ENCODE measurements around the gene STH. TPM values are rescaled to one million over a fixed set of nuclear protein-coding genes. Genes with fewer than 3 reads are reported as not detected.

STH gene
- total RNA-seq (not detected), polyA plus RNA-seq (ENCODE audit: insufficient read depth, low read depth, low replicate concordance) (not detected)
- long read RNA-seq, donor 1: 0 reads
- long read RNA-seq, donor 2: 0 reads
- long read RNA-seq, donor 3: 0 reads
- long read RNA-seq, donor 4: 0 reads
- long read RNA-seq, donor 5: 0 reads
- long read RNA-seq, donor 6: 0 reads
- long read RNA-seq, donor 7: 0 reads
- long read RNA-seq, donor 8: 0 reads
- long read RNA-seq, donor 9: 0 reads
- long read RNA-seq, donor 10: 0 reads

- no peak for TF ChIP-seq CTCF (IDR thresholded peaks at IDR 0.05; ENCODE audit: borderline replicate concordance, extremely low read depth, insufficient read depth)
- Histone ChIP-seq H3K27ac (ENCODE audit: low read depth in 2 of 2, low read length in 2 of 2) (no peak within 1 kb of the TSS), H3K9me3 (ENCODE audit: control insufficient read depth in 2 of 3, insufficient read depth in 1 of 3, low read length in 3 of 3) (no peaks in the 10 kb centered on the region), H3K36me3 (ENCODE audit: control insufficient read depth in 2 of 3, insufficient read depth in 3 of 3, low read length in 3 of 3) (peaks cover 0 to 2% (median 0%) of the 10 kb centered on the region in 3 donors), H3K4me3 (ENCODE audit: low read length in 3 of 3) (no peak within 1 kb of the TSS), H3K27me3 (ENCODE audit: control insufficient read depth, insufficient read depth, low read length) (no peaks in the 10 kb centered on the region), H3K9ac (ENCODE audit: low read length in 3 of 3) (no peak within 1 kb of the TSS), H3K4me1 (ENCODE audit: control insufficient read depth in 2 of 3, insufficient read depth in 2 of 3, low read depth in 1 of 3, low read length in 3 of 3) (peaks cover 0 to 3% (median 0%) of the 10 kb centered on the region in 3 donors)
- no peak for DNase-seq
- intact Hi-C loops (cut with DNase I): no loop called here
- no peak for FAIRE-seq
Measured at GRCh38 chr17:45998987-45999899, at the start of gene STH. TSS of gene STH (plus strand) at chr17:45999250. CDS start at chr17:45999280, 30 bp downstream.

- DNase-seq (no peak), FAIRE-seq (no peak)
- H3K27ac ChIP-seq (ENCODE audit: low read depth in 2 of 2, low read length in 2 of 2): no peak overlapping the region
Measured at GRCh38 chr17:45949755-45950320, 49.2 kb upstream of the STH start.

GRCh38 chr17:45950888-45951287, 48.2 kb upstream of the STH start:
- Histone ChIP-seq H3K9me3 (ENCODE audit: control insufficient read depth in 2 of 3, insufficient read depth in 1 of 3, low read length in 3 of 3) (no peaks in the 10 kb centered on the region), H3K4me1 (ENCODE audit: control insufficient read depth in 2 of 3, insufficient read depth in 2 of 3, low read depth in 1 of 3, low read length in 3 of 3) (peaks cover 0 to 7% (median 5%) of the 10 kb centered on the region in 3 donors), H3K4me3 (ENCODE audit: low read length in 3 of 3) (no peak overlapping the region), H3K27me3 (ENCODE audit: control insufficient read depth, insufficient read depth, low read length) (peaks cover 4% of the 10 kb centered on the region), H3K9ac (ENCODE audit: low read length in 3 of 3) (no peak overlapping the region), H3K27ac (ENCODE audit: low read depth in 2 of 2, low read length in 2 of 2) (no peak overlapping the region), H3K36me3 (ENCODE audit: control insufficient read depth in 2 of 3, insufficient read depth in 3 of 3, low read length in 3 of 3) (no peaks in the 10 kb centered on the region)
- FAIRE-seq (no peak), DNase-seq (no peak)
- intact Hi-C loops (cut with DNase I): no loop called here
- no peak for TF ChIP-seq CTCF (IDR thresholded peaks at IDR 0.05; ENCODE audit: borderline replicate concordance, extremely low read depth, insufficient read depth)

More at GRCh38 chr17:45949755-45950320, 49.2 kb upstream of the STH start:
- H3K9ac ChIP-seq (ENCODE audit: low read length in 3 of 3): no peak overlapping the region
- H3K27me3 ChIP-seq (ENCODE audit: control insufficient read depth, insufficient read depth, low read length): peaks cover 4% of the 10 kb centered on the region
- no peaks in the 10 kb centered on the region for H3K36me3 ChIP-seq (ENCODE audit: control insufficient read depth in 2 of 3, insufficient read depth in 3 of 3, low read length in 3 of 3)
- H3K9me3 ChIP-seq (ENCODE audit: control insufficient read depth in 2 of 3, insufficient read depth in 1 of 3, low read length in 3 of 3): no peaks in the 10 kb centered on the region
- intact Hi-C loops (cut with DNase I): no loop called here
- TF ChIP-seq CTCF (IDR thresholded peaks at IDR 0.05; ENCODE audit: borderline replicate concordance, extremely low read depth, insufficient read depth): no peak
- H3K4me3 ChIP-seq (ENCODE audit: low read length in 3 of 3): no peak overlapping the region
- H3K4me1 ChIP-seq (ENCODE audit: control insufficient read depth in 2 of 3, insufficient read depth in 2 of 3, low read depth in 1 of 3, low read length in 3 of 3): peaks cover 0 to 7% (median 5%) of the 10 kb centered on the region in 3 donors
